Activated CD4-positive, alpha-beta T cell treated with anti-CD3 and anti-CD28 coated beads, Interleukin-2, amount 10 ng/mL, durations not matched to agents 24 days and 14 days (primary cell): ENCODE results near the gene RIMS3. TPM values are rescaled to one million over a fixed set of nuclear protein-coding genes. Genes with fewer than 3 reads are reported as not detected.

Experiments used
- DNase-seq: peaks from one replicate; pipeline ENCODE4 v3.0.0; 2022
- H3K27ac Mint-ChIP-seq: one replicate; pipeline ENCODE4 v1.8.0; 2022; ENCODE audit warnings: mild to moderate bottlenecking, mixed read lengths
- H3K27me3 Mint-ChIP-seq: one replicate; pipeline ENCODE4 v1.8.0; 2022; ENCODE audit warnings: mixed read lengths
- H3K36me3 Mint-ChIP-seq: one replicate; pipeline ENCODE4 v1.8.0; 2022; ENCODE audit warnings: low read depth, mild to moderate bottlenecking, mixed read lengths
- H3K4me1 Mint-ChIP-seq: one replicate; pipeline ENCODE4 v1.8.0; 2021; ENCODE audit warnings: mixed read lengths
- H3K4me3 Mint-ChIP-seq: one replicate; pipeline ENCODE4 v1.8.0; 2022; ENCODE audit warnings: mild to moderate bottlenecking, moderate library complexity, mixed read lengths
- H3K9me3 Mint-ChIP-seq: one replicate; pipeline ENCODE4 v1.8.0; 2021; ENCODE audit warnings: mixed read lengths
- intact Hi-C: fragments of 100-400 bp; cut with micrococcal nuclease; formaldehyde crosslinking; loops from one replicate; pipeline ENCODE4 v1.15.1; 2023
- total RNA-seq: library from RNA; stranded (reverse); gene quantifications from 2 replicates; pipeline ENCODE4 v1.2.3, GENCODE V29; 2022

RIMS3 gene
- total RNA-seq, 1 donor from 2014 or later: 2.0 TPM

- no peak overlapping the region for H3K4me3 Mint-ChIP-seq
- peak overlapping the region; percentile 16 for H3K27ac Mint-ChIP-seq
- H3K4me1 Mint-ChIP-seq: peaks cover 50% of the 10 kb centered on the region
- intact Hi-C loops: loop anchor here (1.0 kb wide), 1 partner anchor 8 kb away; no protein-coding TSS in a partner anchor
- H3K27me3 Mint-ChIP-seq: no peaks in the 10 kb centered on the region
- peaks cover 27% of the 10 kb centered on the region for H3K36me3 Mint-ChIP-seq
- no peak for DNase-seq
- H3K9me3 Mint-ChIP-seq: no peaks in the 10 kb centered on the region
These were observed 36.2 kb upstream of the RIMS3 start for GRCh38 chr1:40701684-40702083.

- H3K4me3 Mint-ChIP-seq: no peak overlapping the region
- intact Hi-C loops: loop anchor here (10.0 kb wide), 1 partner anchor 145 kb away; no protein-coding TSS in a partner anchor
- peaks cover 58% of the 10 kb centered on the region for H3K4me1 Mint-ChIP-seq
- H3K36me3 Mint-ChIP-seq: peaks cover 32% of the 10 kb centered on the region
- H3K9me3 Mint-ChIP-seq: no peaks in the 10 kb centered on the region
- no peak for DNase-seq
- peak overlapping the region; percentile 15 for H3K27ac Mint-ChIP-seq
- no peaks in the 10 kb centered on the region for H3K27me3 Mint-ChIP-seq
These were observed 34.3 kb upstream of the RIMS3 start for GRCh38 chr1:40699787-40700186.

- intact Hi-C loops: loop anchor here (10.0 kb wide), 1 partner anchor 147 kb away; no protein-coding TSS in a partner anchor
- Mint-ChIP-seq H3K9me3 (no peaks in the 10 kb centered on the region), H3K27me3 (no peaks in the 10 kb centered on the region), H3K4me1 (peaks cover 66% of the 10 kb centered on the region), H3K27ac (no peak overlapping the region), H3K4me3 (no peak overlapping the region), H3K36me3 (peaks cover 36% of the 10 kb centered on the region)
- DNase-seq: no peak
These were observed 32.0 kb upstream of the RIMS3 start for GRCh38 chr1:40697436-40697835.

- H3K9me3 Mint-ChIP-seq: no peaks in the 10 kb centered on the region
- H3K36me3 Mint-ChIP-seq: peaks cover 43% of the 10 kb centered on the region
- no peaks in the 10 kb centered on the region for H3K27me3 Mint-ChIP-seq
- intact Hi-C loops: loop anchor here (10.0 kb wide), 1 partner anchor 149 kb away; no protein-coding TSS in a partner anchor
- no peak overlapping the region for H3K4me3 Mint-ChIP-seq
- peaks cover 65% of the 10 kb centered on the region for H3K4me1 Mint-ChIP-seq
- DNase-seq: no peak
- no peak overlapping the region for H3K27ac Mint-ChIP-seq
These were observed 30.8 kb upstream of the RIMS3 start for GRCh38 chr1:40696294-40696693.

- Mint-ChIP-seq H3K4me3 (peak overlapping the region; percentile 96), H3K27ac (peak overlapping the region; percentile 81), H3K9me3 (no peaks in the 10 kb centered on the region), H3K36me3 (peaks cover 41% of the 10 kb centered on the region), H3K4me1 (peaks cover 70% of the 10 kb centered on the region), H3K27me3 (no peaks in the 10 kb centered on the region)
- peak; percentile 60 for DNase-seq
- intact Hi-C loops: loop anchor here (5.0 to 10.0 kb wide), 2 partner anchors 48 to 150 kb away; no protein-coding TSS in a partner anchor
These were observed 28.9 kb upstream of the RIMS3 start for GRCh38 chr1:40694353-40694874.

DNA sequence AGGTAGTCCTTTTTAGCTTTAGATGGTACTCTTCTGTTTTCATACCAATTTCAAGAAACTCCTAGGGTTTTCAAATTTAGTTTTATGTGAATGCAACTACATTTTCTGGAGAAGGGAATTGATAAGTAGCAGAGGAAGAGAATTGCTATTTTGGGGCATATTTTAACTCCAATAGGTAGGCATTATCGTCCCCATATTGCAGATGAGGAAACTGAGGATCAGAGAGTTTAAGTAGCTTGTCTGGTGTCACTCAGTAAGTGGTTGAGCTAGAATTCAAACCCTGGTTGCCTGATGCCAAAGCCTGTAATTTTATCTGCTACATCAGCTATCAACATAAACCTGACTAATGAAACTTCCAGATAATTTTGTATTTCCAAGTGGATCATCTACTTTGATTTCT, 27.9 kb upstream of the RIMS3 start:
- DNase-seq: no peak
- Mint-ChIP-seq H3K9me3 (no peaks in the 10 kb centered on the region), H3K27me3 (no peaks in the 10 kb centered on the region), H3K36me3 (peaks cover 38% of the 10 kb centered on the region), H3K4me1 (peaks cover 60% of the 10 kb centered on the region), H3K27ac (peak overlapping the region; percentile 36), H3K4me3 (peak overlapping the region; percentile 96)
- intact Hi-C loops: loop anchor here (5.0 to 10.0 kb wide), 2 partner anchors 49 to 151 kb away; no protein-coding TSS in a partner anchor

DNA sequence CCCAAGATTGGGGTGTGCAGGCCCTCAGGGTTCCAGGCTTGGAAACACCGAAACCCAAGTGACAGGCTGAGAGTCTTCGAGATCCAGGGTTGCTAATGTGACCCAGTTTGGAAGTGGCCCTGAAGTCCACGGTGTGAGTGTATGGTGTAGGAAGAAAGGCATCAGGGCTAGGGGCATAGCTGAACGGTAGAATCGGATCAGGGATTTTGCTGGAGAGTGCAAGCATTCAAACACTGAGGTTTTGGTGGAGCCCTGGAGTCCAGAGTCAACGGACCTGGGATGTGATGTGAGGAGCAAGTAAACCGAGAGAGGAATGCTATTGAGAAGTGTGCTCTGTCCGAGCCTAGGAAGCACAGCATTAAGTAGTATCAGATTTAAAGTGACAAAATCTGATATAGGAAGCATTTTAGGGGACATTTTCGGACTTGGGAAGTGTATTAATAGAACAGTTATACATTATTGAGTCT, 27.0 kb upstream of the RIMS3 start:
- no peak for DNase-seq
- Mint-ChIP-seq H3K9me3 (no peaks in the 10 kb centered on the region), H3K27ac (peak overlapping the region; percentile 99), H3K4me3 (peak overlapping the region; percentile 96), H3K4me1 (peaks cover 55% of the 10 kb centered on the region), H3K27me3 (no peaks in the 10 kb centered on the region), H3K36me3 (peaks cover 37% of the 10 kb centered on the region)
- intact Hi-C loops: loop anchor here (1.0 to 10.0 kb wide), 3 partner anchors 17 to 152 kb away; no protein-coding TSS in a partner anchor

- peak; percentile 99 for DNase-seq
- intact Hi-C loops: loop anchor here (1.0 to 10.0 kb wide), 5 partner anchors 18 to 288 kb away; partner anchors contain the start of gene CTPS1
- H3K9me3 Mint-ChIP-seq: no peaks in the 10 kb centered on the region
- peaks cover 49% of the 10 kb centered on the region for H3K4me1 Mint-ChIP-seq
- H3K36me3 Mint-ChIP-seq: peaks cover 31% of the 10 kb centered on the region
- H3K27me3 Mint-ChIP-seq: no peaks in the 10 kb centered on the region
- peak within 1 kb of the TSS; percentile 96 for H3K4me3 Mint-ChIP-seq
- peak within 1 kb of the TSS; percentile 99 for H3K27ac Mint-ChIP-seq
These were observed 26.3 kb upstream of the RIMS3 start, which contains the start of gene NFYC for GRCh38 chr1:40691538-40692428. NFYC (plus strand) TSS chr1:40691704; CDS start chr1:40738844, 47,140 bp downstream.

- no peaks in the 10 kb centered on the region for H3K9me3 Mint-ChIP-seq
- H3K4me1 Mint-ChIP-seq: peaks cover 42% of the 10 kb centered on the region
These were observed 25.5 kb upstream of the RIMS3 start for GRCh38 chr1:40690771-40691537.

GRCh38 chr1:40689737-40690136, 24.3 kb upstream of the RIMS3 start:
- peaks cover 35% of the 10 kb centered on the region for H3K36me3 Mint-ChIP-seq
- intact Hi-C loops: loop anchor here (5.0 to 10.0 kb wide), 2 partner anchors 53 to 155 kb away; no protein-coding TSS in a partner anchor
- no peak for DNase-seq
- H3K4me3 Mint-ChIP-seq: no peak overlapping the region
- H3K4me1 Mint-ChIP-seq: peaks cover 38% of the 10 kb centered on the region
- H3K9me3 Mint-ChIP-seq: no peaks in the 10 kb centered on the region
- H3K27ac Mint-ChIP-seq: no peak overlapping the region
- no peaks in the 10 kb centered on the region for H3K27me3 Mint-ChIP-seq

More at GRCh38 chr1:40690771-40691537, 25.5 kb upstream of the RIMS3 start:
- no peaks in the 10 kb centered on the region for H3K27me3 Mint-ChIP-seq
- H3K27ac Mint-ChIP-seq: peak overlapping the region; percentile 99
- peaks cover 32% of the 10 kb centered on the region for H3K36me3 Mint-ChIP-seq
- intact Hi-C loops: loop anchor here (1.0 to 10.0 kb wide), 4 partner anchors 23 to 288 kb away; partner anchors contain the start of gene CTPS1
- DNase-seq: no peak
- H3K4me3 Mint-ChIP-seq: peak overlapping the region; percentile 96

GRCh38 chr1:40687661-40688060, 22.2 kb upstream of the RIMS3 start:
- Mint-ChIP-seq H3K36me3 (peaks cover 33% of the 10 kb centered on the region), H3K27ac (no peak overlapping the region), H3K9me3 (no peaks in the 10 kb centered on the region), H3K4me3 (no peak overlapping the region), H3K4me1 (peaks cover 20% of the 10 kb centered on the region), H3K27me3 (no peaks in the 10 kb centered on the region)
- intact Hi-C loops: no loop called here
- no peak for DNase-seq

GRCh38 chr1:40687059-40687458, 21.6 kb upstream of the RIMS3 start:
- DNase-seq: no peak
- no peak overlapping the region for H3K27ac Mint-ChIP-seq
- peaks cover 14% of the 10 kb centered on the region for H3K4me1 Mint-ChIP-seq
- no peak overlapping the region for H3K4me3 Mint-ChIP-seq
- H3K27me3 Mint-ChIP-seq: no peaks in the 10 kb centered on the region
- no peaks in the 10 kb centered on the region for H3K9me3 Mint-ChIP-seq
- intact Hi-C loops: no loop called here
- H3K36me3 Mint-ChIP-seq: peaks cover 28% of the 10 kb centered on the region

DNA sequence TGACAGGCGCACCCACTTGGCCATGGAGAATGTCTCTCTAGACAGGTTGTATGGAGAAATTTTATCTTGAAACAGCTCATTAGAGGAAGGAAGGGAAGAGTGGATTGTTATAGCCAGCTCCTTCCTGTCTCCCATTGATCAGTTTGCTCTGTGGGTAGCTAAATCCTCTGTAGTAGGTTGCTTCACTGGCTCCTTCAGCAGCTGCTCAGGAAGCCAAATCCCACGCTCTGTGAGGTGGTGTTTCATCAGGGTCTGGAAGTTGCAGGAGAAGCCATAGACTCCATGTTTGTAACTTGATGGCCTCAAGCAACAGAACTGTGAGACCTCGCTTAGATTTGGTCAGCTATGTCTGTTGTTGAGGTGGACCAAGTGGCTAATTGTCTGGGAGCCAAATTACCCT, 19.2 kb upstream of the RIMS3 start:
- no peak overlapping the region for H3K27ac Mint-ChIP-seq
- H3K36me3 Mint-ChIP-seq: peaks cover 23% of the 10 kb centered on the region

More for the DNA sequence above, 19.2 kb upstream of the RIMS3 start:
- Mint-ChIP-seq H3K4me3 (no peak overlapping the region), H3K4me1 (peaks cover 4% of the 10 kb centered on the region), H3K27me3 (no peaks in the 10 kb centered on the region), H3K9me3 (no peaks in the 10 kb centered on the region)
- DNase-seq: no peak
- intact Hi-C loops: no loop called here
